ENCODE measurements around the gene KDM4C.

GRCh38 chr9:6819529-6819928 lies 61.8 kb downstream of the KDM4C start:
- TF ChIP-seq CTCF (IDR thresholded peaks at IDR 0.05) (no peak), POLR2A (IDR thresholded peaks at IDR 0.05) (no peak)
